ENCODE measurements around the gene CARMIL1. TPM values are rescaled to one million over a fixed set of nuclear protein-coding genes. Genes with fewer than 3 reads are reported as not detected.

CARMIL1 gene
- total RNA-seq, 1 donor from 2014 or later, result 0.20 TPM

DNA sequence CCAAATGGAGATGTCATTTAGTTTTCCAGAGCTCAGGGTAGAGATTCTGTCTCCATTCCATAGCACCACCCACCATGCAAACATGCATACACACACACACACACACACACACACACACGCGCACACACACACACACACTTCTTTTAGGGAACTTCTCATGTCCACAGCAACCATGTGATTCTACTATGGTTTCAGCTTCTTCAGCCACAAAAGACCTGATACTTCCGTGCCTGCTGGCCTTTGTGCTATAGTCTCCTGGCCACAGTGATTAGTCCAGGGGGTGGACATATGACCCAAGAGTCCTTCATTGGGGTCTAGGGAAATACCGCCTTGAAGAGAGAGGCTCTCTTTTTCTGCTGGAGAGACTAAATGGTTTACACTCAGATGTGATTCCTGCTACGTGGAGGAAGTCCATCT, 53.5 kb downstream of the CARMIL1 start:
- no peak for DNase-seq (ENCODE audit: low read depth in 2 of 2)

DNA sequence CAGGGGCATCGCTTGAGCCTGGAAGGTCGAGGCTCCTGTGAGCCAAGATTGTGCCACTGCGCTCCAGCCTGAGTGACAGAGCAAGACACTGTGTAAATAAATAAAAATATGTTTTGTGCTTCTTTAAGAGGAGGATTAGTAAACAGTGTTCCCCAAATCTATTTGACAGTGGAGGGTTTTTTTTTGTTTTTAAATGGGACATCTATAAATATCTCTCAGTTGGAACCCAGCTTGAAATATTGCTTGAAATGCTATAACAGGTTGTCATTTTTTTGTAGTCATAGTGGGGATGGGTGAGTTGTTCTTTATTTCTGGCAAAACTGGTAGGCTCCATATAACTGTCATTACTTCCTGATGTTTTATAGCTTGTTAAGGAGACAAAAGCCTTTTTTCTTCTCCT, 54.3 kb downstream of the CARMIL1 start:
- no peak for DNase-seq (ENCODE audit: low read depth in 2 of 2)

DNA sequence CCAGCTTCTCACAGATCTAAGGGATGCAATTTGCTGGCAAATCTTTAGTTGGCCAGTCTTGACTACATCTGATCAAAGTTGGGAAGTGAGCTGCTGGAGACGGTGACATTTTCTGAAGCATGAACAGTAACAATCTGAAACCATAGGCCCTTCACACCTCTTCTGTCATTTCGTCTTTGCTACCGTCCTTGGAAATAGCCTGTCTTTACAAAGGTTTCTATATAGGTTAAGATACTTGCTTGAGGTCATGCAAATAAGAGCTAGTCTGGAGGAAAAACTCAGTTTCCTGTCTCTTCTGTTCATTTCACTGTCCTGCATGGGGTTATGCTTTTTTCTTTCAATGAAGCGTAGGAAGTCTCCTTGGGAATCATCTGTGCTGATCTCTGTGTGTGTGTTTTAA, 55.6 kb downstream of the CARMIL1 start:
- DNase-seq (ENCODE audit: low read depth in 2 of 2), result no peak

DNA sequence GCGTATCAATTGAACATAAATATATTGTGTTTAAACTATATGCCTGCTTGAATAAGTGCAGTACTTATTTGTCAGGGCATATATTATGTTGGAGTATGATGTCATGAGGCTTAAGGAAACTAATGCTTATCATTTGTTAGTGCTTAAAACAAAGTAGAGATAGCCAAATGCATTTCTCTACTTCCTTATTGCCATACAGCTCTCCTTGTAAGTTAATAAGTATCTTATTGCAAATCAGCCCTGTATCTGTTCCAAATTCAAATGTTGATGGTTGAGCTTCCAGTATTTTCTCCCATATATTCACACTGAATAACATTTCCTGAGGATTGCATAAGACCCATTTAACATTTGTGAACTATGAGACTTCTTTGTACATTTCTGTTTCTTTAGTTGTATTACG, 57.8 kb downstream of the CARMIL1 start:
- DNase-seq (ENCODE audit: low read depth in 2 of 2), result no peak

DNA sequence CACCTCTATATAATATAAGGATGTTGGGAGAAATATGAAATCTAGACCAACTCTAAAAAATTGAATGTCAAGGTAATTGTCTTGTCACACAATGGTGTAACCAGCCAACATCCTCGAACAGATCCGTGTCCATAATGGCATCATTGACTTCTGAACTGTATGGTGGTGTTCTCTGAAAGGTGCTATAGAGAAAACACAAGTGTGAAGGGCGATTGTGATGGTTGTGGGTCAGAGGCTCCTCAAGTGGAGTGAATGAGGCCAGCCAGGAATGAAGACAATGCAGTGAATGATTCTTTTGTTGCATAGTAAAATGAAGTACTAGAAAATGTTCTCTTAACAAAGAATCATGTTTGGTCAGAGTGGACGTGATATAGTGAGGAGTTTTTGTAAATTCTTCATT, 58.3 kb downstream of the CARMIL1 start:
- DNase-seq (ENCODE audit: low read depth in 2 of 2), result no peak

DNA sequence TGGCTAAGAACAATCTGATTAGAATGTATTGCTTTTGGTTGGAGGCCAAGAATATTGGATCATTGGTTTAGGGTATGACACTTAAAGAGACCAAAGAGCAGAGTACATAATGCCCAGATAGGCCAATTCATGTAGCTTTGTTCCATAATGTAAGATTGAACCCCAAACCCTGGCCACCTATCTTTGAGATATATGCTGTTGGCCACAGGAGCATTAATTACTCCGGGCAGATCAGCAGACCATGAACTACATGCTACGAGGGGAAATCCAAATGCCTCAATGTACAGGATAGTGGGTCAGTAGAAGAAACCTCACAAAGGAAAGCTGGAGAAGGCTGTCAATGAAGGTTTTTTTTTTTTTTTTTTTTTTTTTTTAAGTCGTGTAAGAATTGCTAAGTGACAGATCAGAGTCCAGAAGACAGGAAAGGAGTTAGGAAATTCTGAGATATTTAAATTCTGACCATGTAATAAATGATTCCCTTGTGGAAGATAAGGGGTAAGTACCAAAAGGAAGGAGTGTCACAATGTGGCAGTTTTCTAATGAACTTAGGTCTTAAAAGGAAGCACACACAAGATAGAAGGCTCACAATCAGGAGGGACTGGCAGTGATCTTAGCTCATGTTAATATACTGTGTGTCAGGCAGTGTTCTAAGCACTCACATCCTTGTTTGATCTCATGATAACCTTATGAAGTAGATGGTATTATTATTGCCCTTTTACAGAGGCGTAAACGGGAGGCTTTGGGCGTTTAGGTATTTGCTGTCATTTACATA, 61.4 kb downstream of the CARMIL1 start:
- DNase-seq (ENCODE audit: low read depth in 2 of 2), result no peak

DNA sequence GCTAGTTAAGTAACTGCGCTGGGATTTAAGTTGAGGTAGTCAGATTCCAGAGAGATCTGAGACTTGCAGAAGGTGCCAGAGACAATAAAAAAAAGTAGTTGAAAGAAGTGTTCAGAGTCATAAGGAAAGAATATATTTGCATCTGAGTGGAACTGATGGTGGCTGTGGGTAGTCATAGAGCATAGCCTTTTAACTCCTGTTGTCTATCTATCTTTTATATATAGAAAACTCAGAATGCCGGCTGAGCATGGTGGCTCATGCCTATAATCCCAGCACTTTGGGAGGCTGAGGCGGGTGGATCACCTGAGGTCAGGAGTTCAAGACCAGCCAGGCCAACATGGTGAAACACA, 62.0 kb downstream of the CARMIL1 start:
- DNase-seq (ENCODE audit: low read depth in 2 of 2), result no peak

DNA sequence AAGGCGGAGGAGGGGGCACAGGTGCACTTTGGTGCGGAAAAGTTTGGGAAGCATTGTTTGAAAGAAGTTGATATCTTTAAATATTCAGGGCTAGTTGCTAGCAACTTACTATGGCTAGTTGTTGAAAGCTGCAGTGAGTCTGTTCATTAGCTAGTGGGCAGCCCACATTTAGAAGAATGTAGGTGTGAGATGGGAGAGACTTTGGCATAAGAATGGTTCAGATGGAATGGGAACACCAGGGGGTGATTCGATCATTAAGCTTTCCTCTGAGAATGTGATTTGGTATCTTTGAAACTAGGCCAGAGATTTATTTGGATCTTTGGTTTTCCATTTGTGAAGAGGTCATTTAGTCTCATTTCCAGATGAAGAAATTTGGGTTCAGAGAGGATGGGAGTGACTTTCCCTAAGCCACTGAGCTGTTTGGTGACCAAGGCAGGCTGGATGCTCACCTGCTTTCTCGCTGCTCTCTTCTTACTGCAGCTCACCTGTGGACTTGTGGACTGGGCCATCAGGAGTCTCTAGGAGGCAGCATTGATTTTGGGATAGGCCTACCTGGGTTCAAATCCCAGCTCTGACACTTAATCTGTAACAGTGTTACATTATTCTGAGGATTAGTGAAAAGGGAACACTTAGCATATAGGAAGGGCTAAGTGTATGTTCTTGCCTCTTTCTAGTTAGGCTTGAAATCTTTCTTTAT, 62.9 kb downstream of the CARMIL1 start:
- no peak for DNase-seq (ENCODE audit: low read depth in 2 of 2)

DNA sequence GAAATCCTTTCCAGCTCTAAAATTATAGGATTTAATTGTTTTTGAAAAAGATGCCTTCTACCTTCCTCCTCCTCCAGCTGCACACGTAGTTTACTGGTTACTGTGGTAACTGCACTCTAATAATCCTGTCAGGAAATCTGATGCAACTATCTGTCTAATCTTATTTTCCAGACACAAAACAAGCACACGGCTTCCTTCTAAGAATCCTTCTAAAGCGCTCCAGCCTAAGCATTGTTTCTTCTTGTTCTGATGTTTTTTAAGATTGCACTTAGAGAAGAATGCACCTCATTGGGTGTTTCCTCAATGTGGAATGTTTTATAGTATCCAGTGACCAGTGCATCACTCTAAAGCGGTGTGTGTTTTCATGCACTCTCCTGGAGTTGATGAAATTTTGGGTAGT, 63.6 kb downstream of the CARMIL1 start:
- peak in 1 of 2 donors; percentile 47 for DNase-seq (ENCODE audit: low read depth in 2 of 2)

DNA sequence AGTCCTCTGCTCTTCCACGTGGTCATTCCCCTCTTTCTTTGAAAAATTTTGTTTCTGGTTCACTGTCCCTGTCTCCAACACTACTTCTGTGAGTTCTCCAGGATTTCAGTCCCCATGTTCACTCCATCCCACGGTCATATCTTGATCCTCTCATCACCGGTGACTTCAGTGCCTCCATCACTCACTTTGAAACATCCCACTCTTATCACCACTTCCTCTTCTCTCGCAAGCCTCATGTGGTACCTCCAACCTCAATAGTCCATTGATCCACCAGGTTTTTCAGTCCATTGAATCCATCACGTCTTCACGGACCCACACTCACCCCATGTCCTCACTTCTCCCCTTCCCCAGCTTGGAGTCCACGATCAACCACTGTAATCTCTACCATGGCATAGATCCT, 64.8 kb downstream of the CARMIL1 start:
- DNase-seq (ENCODE audit: low read depth in 2 of 2), result no peak

DNA sequence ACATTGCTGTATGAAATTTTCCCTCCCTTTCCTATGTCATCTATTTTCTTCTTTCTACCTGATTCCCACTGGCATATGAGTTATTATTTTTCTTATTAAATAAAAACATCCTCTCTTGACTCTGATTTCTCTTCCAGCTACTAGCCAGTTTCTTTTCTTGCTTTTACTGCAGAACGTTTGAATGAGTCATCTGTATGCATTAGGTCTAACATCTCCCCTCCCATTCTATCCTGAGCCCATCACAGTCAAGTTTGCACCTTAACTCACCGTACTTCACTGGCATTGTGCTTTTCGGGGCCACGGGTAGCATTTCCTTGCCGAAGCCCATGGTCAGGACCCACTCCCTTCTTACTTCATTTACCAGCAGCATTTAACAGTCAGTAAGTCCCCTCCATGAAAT, 65.7 kb downstream of the CARMIL1 start:
- DNase-seq (ENCODE audit: low read depth in 2 of 2), result no peak

DNA sequence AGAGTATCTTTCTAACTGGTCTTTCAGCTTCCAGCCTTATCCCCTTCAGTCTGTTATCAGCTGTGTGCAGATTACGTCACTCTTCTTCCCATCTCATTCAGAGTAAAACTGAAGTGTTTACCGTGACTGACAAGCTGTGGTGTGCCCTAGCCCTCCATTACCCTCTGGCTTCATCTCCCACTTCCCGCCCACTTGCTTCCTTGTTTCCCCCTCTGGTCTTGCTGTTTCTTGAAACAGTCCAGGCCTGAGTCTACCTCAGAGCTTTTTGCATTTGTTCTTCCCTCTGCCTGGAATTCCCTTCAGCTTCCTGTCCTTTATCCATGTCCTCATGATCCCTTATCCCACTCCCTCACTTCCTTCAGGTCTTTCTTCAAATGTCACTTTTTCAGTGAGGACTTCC, 66.9 kb downstream of the CARMIL1 start:
- no peak for DNase-seq (ENCODE audit: low read depth in 2 of 2)

DNA sequence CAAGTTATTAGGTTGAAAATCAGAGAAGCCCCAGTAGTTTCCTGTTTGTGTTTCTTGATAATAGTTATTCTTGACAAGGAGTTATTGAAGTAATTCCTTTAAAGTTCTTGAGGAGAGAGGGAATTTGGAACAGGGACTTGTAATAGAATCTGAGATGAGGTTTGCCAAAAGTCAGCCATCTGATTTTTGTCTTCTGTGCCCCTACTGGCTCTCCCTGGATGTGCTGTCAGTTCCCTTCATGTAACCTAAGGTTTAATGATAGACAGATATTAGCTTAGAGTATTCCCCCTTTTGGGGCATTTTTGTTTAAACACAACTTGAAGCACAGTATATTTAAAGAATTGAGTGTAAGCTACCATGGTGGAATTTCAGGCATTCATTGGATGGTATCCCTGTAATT, 71.4 kb downstream of the CARMIL1 start:
- DNase-seq (ENCODE audit: low read depth in 2 of 2), result no peak

DNA sequence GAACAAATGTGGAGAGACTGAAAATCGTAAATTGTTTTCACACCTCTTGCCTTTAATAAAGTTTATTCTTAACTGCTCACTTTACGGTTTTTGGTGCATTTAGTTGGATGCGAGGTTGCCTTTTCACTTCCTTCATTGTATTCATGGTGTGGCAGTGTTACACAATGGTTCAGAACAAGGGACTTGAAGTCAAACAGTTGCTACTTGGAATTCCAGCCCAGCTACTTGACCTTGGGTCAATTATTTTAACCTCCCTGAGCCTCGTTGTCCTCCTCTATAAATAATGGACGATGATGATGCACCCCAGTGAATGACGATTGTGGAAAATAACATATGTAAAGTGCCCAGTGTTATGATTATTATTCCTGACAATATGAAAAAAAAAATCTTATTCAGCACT, 72.3 kb downstream of the CARMIL1 start:
- DNase-seq (ENCODE audit: low read depth in 2 of 2), result no peak

DNA sequence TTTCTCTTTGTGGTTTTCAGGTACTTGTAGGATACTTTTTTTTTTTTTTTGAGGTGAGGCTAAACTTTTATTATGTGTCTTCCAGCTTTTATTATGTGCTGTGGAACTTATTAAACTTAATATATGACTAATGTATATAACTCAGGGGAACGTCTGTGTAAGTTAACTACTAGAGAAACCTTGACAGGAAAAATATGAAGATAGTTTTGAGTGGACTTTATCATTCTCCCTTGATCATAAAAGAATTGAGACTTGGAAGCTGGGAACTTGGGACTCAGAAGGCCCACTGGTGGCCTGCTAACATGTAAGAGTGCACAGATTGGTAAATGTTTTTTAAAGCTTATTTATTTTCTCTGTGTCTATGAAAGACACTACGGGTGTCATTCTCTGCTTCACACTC, 73.1 kb downstream of the CARMIL1 start:
- no peak for DNase-seq (ENCODE audit: low read depth in 2 of 2)

DNA sequence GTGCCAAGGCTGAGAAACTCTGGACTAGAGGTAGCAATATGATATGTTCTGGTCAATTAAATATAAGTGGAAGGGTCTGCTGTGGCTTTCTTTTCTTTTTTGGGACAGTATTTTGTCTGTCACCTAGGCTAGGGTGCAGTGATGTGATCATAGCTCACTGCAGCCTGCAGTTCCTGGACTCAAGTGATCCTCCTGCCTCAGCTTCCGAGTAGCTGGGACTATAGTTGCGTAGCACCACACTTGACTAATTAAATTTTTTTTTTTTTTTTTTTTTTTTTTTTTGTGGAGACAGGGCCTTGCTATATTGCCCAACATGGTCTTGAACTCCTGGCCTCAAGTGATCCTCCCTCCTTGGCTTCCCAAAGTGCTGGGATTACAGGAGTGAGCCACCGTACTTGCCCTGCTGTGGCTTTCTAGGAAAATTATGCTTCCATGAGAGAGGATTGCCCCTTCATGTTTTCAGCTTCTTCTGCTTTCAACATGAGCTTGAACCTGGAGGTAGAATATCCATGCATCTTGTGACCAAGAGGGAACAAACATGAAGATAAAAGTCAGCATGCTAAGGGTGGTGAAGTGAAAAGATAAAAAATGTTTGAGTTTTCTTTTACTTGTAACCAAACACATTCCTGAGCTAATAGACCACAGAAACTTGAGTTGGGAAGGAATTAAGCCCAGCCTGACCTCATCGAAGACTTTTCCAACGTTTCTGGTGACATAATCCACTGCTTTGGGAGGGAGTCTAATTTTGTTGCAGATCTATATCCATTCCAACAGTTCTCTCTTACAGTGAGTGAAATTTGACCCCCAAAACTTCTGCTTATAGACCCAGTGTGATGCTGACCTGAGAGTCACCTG, 75.1 kb downstream of the CARMIL1 start:
- DNase-seq (ENCODE audit: low read depth in 2 of 2), result no peak

DNA sequence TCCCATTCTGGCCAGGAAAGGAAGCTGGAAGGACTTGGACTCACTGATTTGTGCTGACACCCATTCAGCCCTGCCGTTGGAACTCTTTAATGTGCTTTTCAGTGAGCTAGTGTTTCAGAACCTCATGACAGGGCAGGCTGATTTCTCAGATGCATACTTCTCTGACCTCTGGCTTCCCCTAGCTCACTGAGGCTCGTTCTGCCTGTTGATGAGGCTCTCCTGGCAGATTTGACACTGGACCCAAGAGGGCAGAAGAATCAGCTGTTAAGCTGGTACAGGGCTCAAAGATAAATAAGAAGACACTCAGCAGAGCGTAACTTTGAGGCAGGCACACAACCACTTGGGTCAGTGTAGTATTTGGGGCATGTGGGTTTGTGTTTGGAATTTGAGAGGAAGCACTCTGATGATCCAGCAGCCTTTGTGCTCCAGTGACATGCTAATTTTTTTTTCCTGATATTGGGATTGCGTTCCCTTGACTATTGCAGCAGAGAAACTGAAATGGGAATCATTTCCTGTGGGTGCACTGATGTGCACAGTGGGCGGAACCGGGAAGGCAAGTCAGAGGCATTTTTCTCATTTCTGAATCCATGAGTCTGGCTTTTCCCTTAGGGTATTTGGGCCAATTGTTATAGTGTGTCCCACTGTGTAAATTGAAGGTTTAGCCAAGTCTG, 80.2 kb downstream of the CARMIL1 start:
- DNase-seq (ENCODE audit: low read depth in 2 of 2), result peak in 1 of 2 donors; percentile 2

DNA sequence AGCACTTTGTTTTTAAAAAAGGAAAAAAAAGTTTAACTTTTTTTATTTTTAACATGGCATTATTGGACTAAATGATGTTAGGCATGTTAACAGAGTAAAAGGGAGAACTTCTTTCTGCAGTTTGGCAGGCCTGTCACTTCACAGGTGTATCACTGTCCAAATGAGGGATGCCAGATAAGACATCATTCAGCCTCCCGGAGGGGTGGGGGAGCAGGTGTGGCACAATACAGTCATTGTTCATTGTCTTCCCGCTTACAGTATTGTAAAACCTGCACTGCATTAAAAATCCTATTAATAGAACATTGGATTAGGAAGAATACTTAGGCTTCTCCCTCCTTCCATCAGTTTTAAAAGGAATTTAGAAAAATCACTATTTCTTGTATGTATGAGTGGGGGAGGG, 80.7 kb downstream of the CARMIL1 start:
- DNase-seq (ENCODE audit: low read depth in 2 of 2), result no peak

DNA sequence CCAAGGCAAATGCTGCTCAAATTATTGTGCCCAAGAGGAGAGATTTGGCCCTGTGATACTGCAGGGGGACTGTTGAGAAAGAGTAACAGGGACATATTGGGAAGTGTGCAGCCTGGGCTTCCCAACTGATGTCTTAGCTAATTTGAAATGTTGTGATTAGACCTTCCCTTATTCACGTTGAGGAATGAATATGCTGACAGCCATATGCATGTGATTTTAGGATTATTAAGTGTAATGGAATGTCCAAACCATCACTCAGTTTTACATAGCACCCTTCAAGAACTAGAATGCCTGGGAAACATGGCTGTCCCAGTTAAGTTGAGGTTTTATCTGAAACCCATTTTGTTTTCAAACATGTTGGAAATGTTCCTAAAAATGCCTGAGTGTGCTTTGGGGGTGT, 81.4 kb downstream of the CARMIL1 start:
- DNase-seq (ENCODE audit: low read depth in 2 of 2), result no peak

DNA sequence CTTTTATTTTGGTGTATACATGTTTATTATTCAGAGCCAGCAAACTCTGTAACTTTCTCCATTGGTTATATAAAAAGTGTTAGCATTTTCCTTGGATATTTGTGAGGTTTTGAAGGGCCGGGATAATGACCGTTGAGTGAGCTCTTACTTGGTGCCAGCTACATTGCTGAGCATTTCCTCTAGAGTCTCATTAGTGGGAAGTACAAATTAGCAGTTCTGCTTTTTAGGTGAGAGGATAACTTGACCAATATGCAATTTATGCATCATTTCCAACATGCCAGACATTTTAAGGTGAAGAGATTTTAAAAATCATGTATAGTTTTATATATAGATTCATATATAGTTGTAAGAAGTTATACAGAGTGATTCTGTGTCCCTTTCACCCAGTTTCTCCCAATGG, 84.3 kb downstream of the CARMIL1 start:
- no peak for DNase-seq (ENCODE audit: low read depth in 2 of 2)

DNA sequence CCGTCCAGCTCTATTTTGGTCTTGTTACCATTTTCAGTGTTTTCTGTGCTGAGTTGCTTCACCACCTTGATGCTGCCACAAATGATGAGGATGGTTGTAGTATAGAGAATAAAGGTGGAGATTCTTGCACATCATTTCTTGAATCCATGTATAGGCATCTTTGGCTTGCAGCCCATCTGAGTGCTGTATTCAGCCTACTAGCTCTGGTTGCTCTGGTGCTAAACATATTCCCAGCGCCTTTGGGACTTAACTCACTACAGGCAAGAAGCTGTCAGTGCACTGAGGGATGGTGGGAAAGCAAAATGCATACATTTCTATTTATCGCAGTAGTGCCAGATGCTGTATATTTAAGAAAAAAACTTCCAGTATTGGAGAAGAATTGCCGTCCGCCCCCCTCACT, 86.0 kb downstream of the CARMIL1 start:
- DNase-seq (ENCODE audit: low read depth in 2 of 2), result no peak
